Liver (tissue), 3 donors: ENCODE results near the gene KLK2.

ENCODE experiments used
- ATF3 ChIP-seq: IDR thresholded peaks from 2 replicates; pipeline ENCODE4 v1.6.1; 2016; ENCODE audit warnings: antibody characterized with exemption
- CTCF ChIP-seq: fragments of 150-350 bp; IDR thresholded peaks from 2 replicates; pipeline ENCODE4 v1.5.1; 2017; ENCODE audit warnings: improper control_type of control experiment, low read depth, low read length; ENCODE audit not compliant: missing input control
- EGR1 ChIP-seq, 2 donors: IDR thresholded peaks; 2 replicates each; pipeline ENCODE4 v1.6.1; 2016 to 2018; ENCODE audit warnings: antibody characterized with exemption in 2 of 2, low read depth in 2 of 2
- FOXA1 ChIP-seq: IDR thresholded peaks from 2 replicates; pipeline ENCODE4 v1.6.1; 2016; ENCODE audit warnings: antibody characterized with exemption
- GABPA ChIP-seq, 2 donors: IDR thresholded peaks in 1 of 2; conservative IDR thresholded peaks in 1 of 2; 2 replicates each; pipeline ENCODE4 v1.6.1; 2016; ENCODE audit warnings: antibody characterized with exemption in 2 of 2, mild to moderate bottlenecking in 1 of 2, moderate library complexity in 1 of 2
- HNF4G ChIP-seq: IDR thresholded peaks from 2 replicates; pipeline ENCODE4 v1.6.1; 2016; ENCODE audit warnings: antibody characterized with exemption
- JUND ChIP-seq, 2 donors: IDR thresholded peaks; 2 replicates each; pipeline ENCODE4 v1.6.1; 2016; ENCODE audit warnings: antibody characterized with exemption in 2 of 2
- RAD21 ChIP-seq, 2 donors: IDR thresholded peaks; 2 replicates each; pipeline ENCODE4 v1.6.1; 2016; ENCODE audit warnings: antibody characterized with exemption in 2 of 2, mild to moderate bottlenecking in 2 of 2
- SP1 ChIP-seq: IDR thresholded peaks from 2 replicates; pipeline ENCODE4 v1.6.1; 2018; ENCODE audit warnings: antibody characterized with exemption, mild to moderate bottlenecking
- TAF1 ChIP-seq: conservative IDR thresholded peaks from 2 replicates; pipeline ENCODE4 v1.6.1; 2016; ENCODE audit warnings: antibody characterized with exemption, mild to moderate bottlenecking
- ZBTB33 ChIP-seq: IDR thresholded peaks from 2 replicates; pipeline ENCODE4 v1.6.1; 2016; ENCODE audit warnings: antibody characterized with exemption
- donor health status: healthy.
- donor health status: healthy.

- TF ChIP-seq FOXA1: no peak
- TF ChIP-seq TAF1: no peak
- TF ChIP-seq CTCF: no peak
- TF ChIP-seq ZBTB33: no peak
- TF ChIP-seq JUND (IDR thresholded peaks at IDR 0.05): no peak
- no peak for TF ChIP-seq SP1
- TF ChIP-seq ATF3: no peak
- TF ChIP-seq EGR1 (IDR thresholded peaks at IDR 0.05; ENCODE audit: low read depth in 2 of 2): no peak
- TF ChIP-seq GABPA (IDR thresholded peaks at IDR 0.05 in 1 of 2, conservative IDR thresholded peaks at IDR 0.05 in 1 of 2): no peak
- TF ChIP-seq HNF4G: no peak
- no peak for TF ChIP-seq RAD21 (IDR thresholded peaks at IDR 0.05)
Observed at GRCh38 chr19:50880241-50880640, 7.0 kb downstream of the KLK2 start.
